Tibial nerve (tissue), 3 donors: ENCODE results near the gene PLS1.

ENCODE experiments used
- POLR2A ChIP-seq, 2 donors: fragments of 450-650 bp; IDR thresholded peaks; one replicate each; pipeline ENCODE4 v1.6.1; 2017; ENCODE audit warnings: antibody characterized with exemption in 2 of 2, mild to moderate bottlenecking in 2 of 2, moderate library complexity in 2 of 2
- TF ChIP-seq, protein P1 (sequence below), 5 experiments: fragments of 200-600 bp in 3 of 5; fragments of 450-650 bp in 2 of 5; sonication (generic) in 3 of 5; IDR thresholded peaks; one replicate each; pipeline ENCODE4 v1.5.1; 2016 to 2019; ENCODE audit warnings: antibody characterized with exemption in 5 of 5, mild to moderate bottlenecking in 3 of 5, moderate library complexity in 2 of 5

DNA sequence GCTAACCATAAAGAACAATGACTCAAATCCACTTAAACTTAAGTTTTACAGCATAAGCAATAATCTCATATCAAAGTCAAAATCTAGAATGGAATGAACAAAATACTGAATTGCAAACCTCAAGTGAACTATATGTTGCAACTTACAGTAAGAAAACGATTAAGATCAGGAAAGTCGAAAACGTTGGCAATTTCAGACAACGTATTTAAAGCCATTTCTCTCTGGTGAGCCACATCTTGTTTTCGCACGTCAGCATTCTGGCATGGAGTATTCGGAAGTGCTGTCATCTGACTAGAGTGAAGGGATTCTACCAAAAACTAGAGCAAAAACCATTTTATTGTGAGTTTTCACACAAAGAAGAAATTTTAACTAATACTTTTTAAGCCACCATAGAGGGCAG is 46.2 kb upstream of the PLS1 start:
- no peak for TF ChIP-seq POLR2A (IDR thresholded peaks at IDR 0.05)
- TF ChIP-seq, protein P1, sequence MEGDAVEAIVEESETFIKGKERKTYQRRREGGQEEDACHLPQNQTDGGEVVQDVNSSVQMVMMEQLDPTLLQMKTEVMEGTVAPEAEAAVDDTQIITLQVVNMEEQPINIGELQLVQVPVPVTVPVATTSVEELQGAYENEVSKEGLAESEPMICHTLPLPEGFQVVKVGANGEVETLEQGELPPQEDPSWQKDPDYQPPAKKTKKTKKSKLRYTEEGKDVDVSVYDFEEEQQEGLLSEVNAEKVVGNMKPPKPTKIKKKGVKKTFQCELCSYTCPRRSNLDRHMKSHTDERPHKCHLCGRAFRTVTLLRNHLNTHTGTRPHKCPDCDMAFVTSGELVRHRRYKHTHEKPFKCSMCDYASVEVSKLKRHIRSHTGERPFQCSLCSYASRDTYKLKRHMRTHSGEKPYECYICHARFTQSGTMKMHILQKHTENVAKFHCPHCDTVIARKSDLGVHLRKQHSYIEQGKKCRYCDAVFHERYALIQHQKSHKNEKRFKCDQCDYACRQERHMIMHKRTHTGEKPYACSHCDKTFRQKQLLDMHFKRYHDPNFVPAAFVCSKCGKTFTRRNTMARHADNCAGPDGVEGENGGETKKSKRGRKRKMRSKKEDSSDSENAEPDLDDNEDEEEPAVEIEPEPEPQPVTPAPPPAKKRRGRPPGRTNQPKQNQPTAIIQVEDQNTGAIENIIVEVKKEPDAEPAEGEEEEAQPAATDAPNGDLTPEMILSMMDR (IDR thresholded peaks at IDR 0.05), result no peak
